Measurements from ENCODE around the gene TSC1.

Gene TSC1

DNA sequence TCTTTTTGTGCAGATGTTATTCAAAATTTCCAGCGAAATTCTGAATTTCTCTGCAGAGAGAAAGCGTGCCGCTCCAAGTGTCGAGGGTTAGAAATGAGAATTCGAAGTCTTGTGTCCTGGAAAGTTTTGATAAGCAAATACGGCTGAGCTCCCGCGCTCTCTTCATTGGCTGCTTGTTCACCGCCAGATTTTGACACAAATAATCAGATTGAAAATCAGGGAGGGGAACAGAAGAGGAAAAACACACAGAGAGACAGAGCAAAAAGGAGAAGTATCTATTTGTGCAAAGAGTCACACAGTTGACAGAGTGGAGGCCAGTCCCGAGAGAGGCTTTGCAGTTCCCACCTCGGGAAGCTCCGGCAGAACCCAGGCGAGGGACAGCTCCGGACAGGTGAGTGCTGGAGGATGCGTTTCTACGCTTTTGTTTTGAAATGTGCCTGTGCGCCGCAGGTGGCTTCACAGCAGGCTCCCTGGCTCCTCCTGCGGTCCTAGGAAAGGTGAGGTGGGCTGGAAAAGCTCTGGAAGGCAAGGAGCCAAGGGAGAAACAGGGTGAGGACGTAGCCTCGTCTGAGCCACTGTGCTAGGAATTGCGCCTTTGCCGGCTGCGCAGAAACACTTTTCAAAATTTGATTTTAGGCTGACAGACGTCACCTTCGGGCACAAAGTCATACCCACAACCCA, 34.2 kb upstream of the TSC1 start, which contains the start of gene GFI1B:
Gene GFI1B, plus strand, starts transcription at position 244 of the 681 bp plus-strand sequence. CDS start 7,985 bp downstream, outside the sequence.
- H3K9me2 ChIP-seq (replicated peaks; ENCODE audit: insufficient read depth, low read length) = no peaks in the 10 kb centered on the region
- H3K79me2 ChIP-seq (ENCODE audit: insufficient read depth, low read length) = no peaks in the 10 kb centered on the region
- H3K4me2 ChIP-seq (ENCODE audit: low read depth, low read length, poor library complexity, severe bottlenecking) = no peak within 1 kb of the TSS
- H3K36me3 ChIP-seq (ENCODE audit: low read length) = no peaks in the 10 kb centered on the region
- H3K9me3 ChIP-seq (ENCODE audit: insufficient read depth, low read length) = no peaks in the 10 kb centered on the region
- H4K20me1 ChIP-seq (ENCODE audit: low read depth, low read length) = no peaks in the 10 kb centered on the region
- H2AFZ ChIP-seq (ENCODE audit: low read depth, low read length, severe bottlenecking) = no peak within 1 kb of the TSS
- H3K4me3 ChIP-seq (ENCODE audit: insufficient read depth, low read length, poor library complexity, severe bottlenecking) = no peak within 1 kb of the TSS
- H3K9ac ChIP-seq (ENCODE audit: low read length) = no peak within 1 kb of the TSS
- H3K27ac ChIP-seq (ENCODE audit: low read depth, low read length) = no peak within 1 kb of the TSS
- TF ChIP-seq EZH2phosphoT487 (conservative IDR thresholded peaks at IDR 0.05; ENCODE audit: low read length) = no peak
- TF ChIP-seq, protein P1, sequence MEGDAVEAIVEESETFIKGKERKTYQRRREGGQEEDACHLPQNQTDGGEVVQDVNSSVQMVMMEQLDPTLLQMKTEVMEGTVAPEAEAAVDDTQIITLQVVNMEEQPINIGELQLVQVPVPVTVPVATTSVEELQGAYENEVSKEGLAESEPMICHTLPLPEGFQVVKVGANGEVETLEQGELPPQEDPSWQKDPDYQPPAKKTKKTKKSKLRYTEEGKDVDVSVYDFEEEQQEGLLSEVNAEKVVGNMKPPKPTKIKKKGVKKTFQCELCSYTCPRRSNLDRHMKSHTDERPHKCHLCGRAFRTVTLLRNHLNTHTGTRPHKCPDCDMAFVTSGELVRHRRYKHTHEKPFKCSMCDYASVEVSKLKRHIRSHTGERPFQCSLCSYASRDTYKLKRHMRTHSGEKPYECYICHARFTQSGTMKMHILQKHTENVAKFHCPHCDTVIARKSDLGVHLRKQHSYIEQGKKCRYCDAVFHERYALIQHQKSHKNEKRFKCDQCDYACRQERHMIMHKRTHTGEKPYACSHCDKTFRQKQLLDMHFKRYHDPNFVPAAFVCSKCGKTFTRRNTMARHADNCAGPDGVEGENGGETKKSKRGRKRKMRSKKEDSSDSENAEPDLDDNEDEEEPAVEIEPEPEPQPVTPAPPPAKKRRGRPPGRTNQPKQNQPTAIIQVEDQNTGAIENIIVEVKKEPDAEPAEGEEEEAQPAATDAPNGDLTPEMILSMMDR (IDR thresholded peaks at IDR 0.05; ENCODE audit: insufficient read depth, low read length, poor library complexity, severe bottlenecking) = no peak
- H3K27me3 ChIP-seq (ENCODE audit: low read length) = no peaks in the 10 kb centered on the region; the same call in 1 of the 2 replicates
- H3F3A ChIP-seq (ENCODE audit: insufficient read depth) = no peaks in the 10 kb centered on the region

- Histone ChIP-seq H3K4me2 (ENCODE audit: low read depth, low read length, poor library complexity, severe bottlenecking) (no peak overlapping the region), H3F3A (ENCODE audit: insufficient read depth) (no peaks in the 10 kb centered on the region), H3K27ac (ENCODE audit: low read depth, low read length) (no peak overlapping the region), H3K27me3 (ENCODE audit: low read length) (no peaks in the 10 kb centered on the region), H3K9ac (ENCODE audit: low read length) (no peak overlapping the region), H3K4me3 (ENCODE audit: insufficient read depth, low read length, poor library complexity, severe bottlenecking) (no peak overlapping the region), H4K20me1 (ENCODE audit: low read depth, low read length) (no peaks in the 10 kb centered on the region), H3K9me2 (replicated peaks; ENCODE audit: insufficient read depth, low read length) (no peaks in the 10 kb centered on the region), H3K9me3 (ENCODE audit: insufficient read depth, low read length) (no peaks in the 10 kb centered on the region), H3K36me3 (ENCODE audit: low read length) (no peaks in the 10 kb centered on the region), H2AFZ (ENCODE audit: low read depth, low read length, severe bottlenecking) (no peak overlapping the region), H3K79me2 (ENCODE audit: insufficient read depth, low read length) (no peaks in the 10 kb centered on the region)
- TF ChIP-seq EZH2phosphoT487 (conservative IDR thresholded peaks at IDR 0.05; ENCODE audit: low read length) = no peak
- TF ChIP-seq, protein P1 (IDR thresholded peaks at IDR 0.05; ENCODE audit: insufficient read depth, low read length, poor library complexity, severe bottlenecking) = no peak
These were observed 33.7 kb upstream of the TSC1 start for GRCh38 chr9:132978112-132978450.

GRCh38 chr9:132976571-132976970, 32.2 kb upstream of the TSC1 start:
- Histone ChIP-seq H3K27me3 (ENCODE audit: low read length) (no peaks in the 10 kb centered on the region), H4K20me1 (ENCODE audit: low read depth, low read length) (no peaks in the 10 kb centered on the region), H3K4me3 (ENCODE audit: insufficient read depth, low read length, poor library complexity, severe bottlenecking) (no peak overlapping the region), H3K9me2 (replicated peaks; ENCODE audit: insufficient read depth, low read length) (no peaks in the 10 kb centered on the region), H3K9me3 (ENCODE audit: insufficient read depth, low read length) (no peaks in the 10 kb centered on the region), H3K27ac (ENCODE audit: low read depth, low read length) (no peak overlapping the region), H3K36me3 (ENCODE audit: low read length) (no peaks in the 10 kb centered on the region), H3F3A (ENCODE audit: insufficient read depth) (no peaks in the 10 kb centered on the region), H3K79me2 (ENCODE audit: insufficient read depth, low read length) (no peaks in the 10 kb centered on the region), H3K9ac (ENCODE audit: low read length) (no peak overlapping the region), H3K4me2 (ENCODE audit: low read depth, low read length, poor library complexity, severe bottlenecking) (no peak overlapping the region), H2AFZ (ENCODE audit: low read depth, low read length, severe bottlenecking) (no peak overlapping the region)
- TF ChIP-seq, protein P1 (IDR thresholded peaks at IDR 0.05; ENCODE audit: insufficient read depth, low read length, poor library complexity, severe bottlenecking) = no peak
- TF ChIP-seq EZH2phosphoT487 (conservative IDR thresholded peaks at IDR 0.05; ENCODE audit: low read length) = no peak
